HCT116 (cell line): ENCODE data around the gene BRAT1. TPM values are rescaled to one million over a fixed set of nuclear protein-coding genes. Genes with fewer than 3 reads are reported as not detected.

Experiments
- ATAC-seq: fragments of 200-7000 bp; cut with Tn5 transposase; 2 replicates; pipeline ENCODE4 v1.9.1; 2020; ENCODE audit warnings: mild to moderate bottlenecking, moderate library complexity
- BruUV-seq: library from RNA; stranded (reverse); fragments of 400-500 nt; replicated peaks from 2 replicates; lab custom pipeline; 2021; lab: Mats Ljungman, UMichigan
- CTCF ChIA-PET: fragments of 300-600 bp; sonication (Branson Sonifier 250); formaldehyde crosslinking; loops from one replicate; lab custom pipeline; 2021; ENCODE audit warnings: antibody characterized with exemption; lab: Charles Lee
- POLR2A ChIA-PET: fragments of 300-600, 350-600 bp; sonication (Branson Sonifier 250); formaldehyde crosslinking; loops from one replicate; lab custom pipeline; 2021; ENCODE audit warnings: antibody characterized with exemption; lab: Charles Lee
- RAD21 ChIA-PET, 2 experiments: fragments of 300-600 bp; sonication (Branson Sonifier 250); formaldehyde crosslinking; loops; one replicate each; lab custom pipeline; 2023; ENCODE audit warnings: low total read pairs in 2 of 2; ENCODE audit not compliant: uncharacterized antibody in 2 of 2, unreplicated experiment in 2 of 2, low non-redundant PET in 1 of 2; lab: Charles Lee
- DNase-seq: peaks from one replicate; pipeline ENCODE4 v3.0.0-alpha.2; 2010; ENCODE audit warnings: low read depth, low spot score
- H2AFZ ChIP-seq: fragments of 200-600 bp; shearing (Covaris generic), sonication (generic); 2 replicates; pipeline ENCODE4 v1.6.1; 2017; ENCODE audit warnings: low read depth, mixed run types, mixed read lengths, antibody characterized with exemption, low read length; ENCODE audit not compliant: poor library complexity, severe bottlenecking
- H3K27ac ChIP-seq: 2 replicates; pipeline ENCODE4 v1.5.1; 2012; ENCODE audit warnings: low read depth, low read length
- H3K27me3 ChIP-seq: fragments of 200-600 bp; sonication (generic); 2 replicates; pipeline ENCODE4 v1.6.1; 2016; ENCODE audit warnings: mixed run types, low read length, mixed read lengths; ENCODE audit not compliant: insufficient read depth
- H3K36me3 ChIP-seq, 2 experiments: fragments of 200-500 bp in 1 of 2; fragments of 200-600 bp in 1 of 2; sonication (Bioruptor generic) in 1 of 2; sonication (generic) in 1 of 2; 2 replicates each; pipeline versions ENCODE4 v1.5.1 to v1.6.1; 2014 to 2016; ENCODE audit warnings: low read length in 2 of 2, inconsistent platforms in 1 of 2, mixed read lengths in 1 of 2, mixed run types in 1 of 2; ENCODE audit not compliant: insufficient read depth in 2 of 2, control insufficient read depth in 1 of 2
- H3K4me1 ChIP-seq, 2 experiments: fragments of 200-600 bp in 1 of 2; sonication (generic) in 1 of 2; 2 replicates each; pipeline versions ENCODE4 v1.5.1 to v1.6.1; 2012 to 2017; ENCODE audit warnings: low read length in 2 of 2, inconsistent platforms in 1 of 2, mild to moderate bottlenecking in 1 of 2, mixed read lengths in 1 of 2, mixed run types in 1 of 2, moderate library complexity in 1 of 2; ENCODE audit not compliant: insufficient read depth in 2 of 2, control insufficient read depth in 1 of 2
- H3K4me2 ChIP-seq: fragments of 200-600 bp; sonication (generic); 2 replicates; pipeline ENCODE4 v1.6.1; 2017; ENCODE audit warnings: mixed run types, low read length, mixed read lengths
- H3K4me3 ChIP-seq, 2 experiments: fragments of 200-600 bp in 1 of 2; sonication (generic) in 1 of 2; replicated peaks in 1 of 2; 2 replicates each; pipeline ENCODE4 v1.5.1; 2011 to 2016; ENCODE audit warnings: low read length in 2 of 2, control low read depth in 1 of 2, low read depth in 1 of 2, mild to moderate bottlenecking in 1 of 2, mixed read lengths in 1 of 2, mixed run types in 1 of 2
- H3K79me2 ChIP-seq: fragments of 200-600 bp; sonication (generic); 2 replicates; pipeline ENCODE4 v1.6.1; 2017; ENCODE audit warnings: mild to moderate bottlenecking, mixed run types, low read length, moderate library complexity, mixed read lengths; ENCODE audit not compliant: insufficient read depth
- H3K9ac ChIP-seq: fragments of 200-600 bp; sonication (generic); 2 replicates; pipeline ENCODE4 v1.6.1; 2016; ENCODE audit warnings: low read length, mixed read lengths
- H3K9me2 ChIP-seq: fragments of 200-600 bp; sonication (generic), shearing (Covaris generic); 2 replicates; pipeline ENCODE4 v1.6.1; 2017; ENCODE audit warnings: mixed run types, mild to moderate bottlenecking, moderate library complexity; ENCODE audit not compliant: insufficient read depth
- H3K9me3 ChIP-seq, 2 experiments: fragments of 200-500 bp in 1 of 2; fragments of 200-600 bp in 1 of 2; sonication (Bioruptor generic) in 1 of 2; sonication (generic) in 1 of 2; 2 replicates each; pipeline ENCODE4 v1.6.1; 2014 to 2017; ENCODE audit warnings: low read length in 2 of 2, mixed read lengths in 2 of 2, inconsistent platforms in 1 of 2, low read depth in 1 of 2, mild to moderate bottlenecking in 1 of 2, mixed run types in 1 of 2, moderate library complexity in 1 of 2; ENCODE audit not compliant: control insufficient read depth in 1 of 2, insufficient read depth in 1 of 2
- H4K20me1 ChIP-seq: fragments of 200-600 bp; sonication (generic), shearing (Covaris generic); 2 replicates; pipeline ENCODE4 v1.6.1; 2017; ENCODE audit warnings: mixed run types, mild to moderate bottlenecking, moderate library complexity; ENCODE audit not compliant: insufficient read depth
- ATF3 ChIP-seq: IDR thresholded peaks from 2 replicates; pipeline ENCODE4 v1.6.1; 2012
- CEBPB ChIP-seq: IDR thresholded peaks from 2 replicates; pipeline ENCODE4 v1.6.1; 2012; ENCODE audit warnings: low read depth
- EGR1 ChIP-seq: IDR thresholded peaks from 2 replicates; pipeline ENCODE4 v1.6.1; 2012; ENCODE audit warnings: low read depth
- FOSL1 ChIP-seq: IDR thresholded peaks from 2 replicates; pipeline ENCODE4 v1.6.1; 2012; ENCODE audit warnings: low read depth
- JUND ChIP-seq: IDR thresholded peaks from 2 replicates; pipeline ENCODE4 v1.6.1; 2012
- POLR2A ChIP-seq: IDR thresholded peaks from 2 replicates; pipeline ENCODE4 v1.7.0; 2011; ENCODE audit warnings: borderline replicate concordance; ENCODE audit not compliant: insufficient read depth, insufficient read length; ENCODE audit errors: extremely low read depth
- RAD21 ChIP-seq: IDR thresholded peaks from 2 replicates; pipeline ENCODE4 v1.6.1; 2012; ENCODE audit warnings: low read depth, mild to moderate bottlenecking
- REST ChIP-seq: IDR thresholded peaks from 2 replicates; pipeline ENCODE4 v1.6.1; 2012; ENCODE audit warnings: low read depth
- SP1 ChIP-seq: IDR thresholded peaks from 2 replicates; pipeline ENCODE4 v1.6.1; 2012; ENCODE audit warnings: low read depth
- ZFX ChIP-seq: fragments of 450-650 bp; IDR thresholded peaks from 2 replicates; pipeline ENCODE4 v1.6.1; 2017
- ZNF274 ChIP-seq: fragments of 200-500 bp; sonication (Bioruptor generic); IDR thresholded peaks from 2 replicates; pipeline ENCODE4 v1.6.1; 2014; ENCODE audit warnings: mild to moderate bottlenecking, low read depth, low read length, inconsistent platforms
- intact Hi-C: fragments of 100-400 bp; cut with micrococcal nuclease; formaldehyde crosslinking; loops from 2 replicates; pipeline ENCODE4 v1.10.0; 2022
- total RNA-seq: library from RNA; stranded (reverse); gene quantifications from one replicate; pipeline ENCODE4 v1.2.1, GENCODE V29; 2021; ENCODE audit not compliant: unreplicated experiment

Gene BRAT1
- total RNA-seq, 1 experiment from 2014 or later: 47.6 TPM

- ChIA-PET RAD21 (no interaction called here), POLR2A (no interaction called here)
- no peaks in the 10 kb centered on the region for H3K4me1 ChIP-seq
These were observed 30.1 kb upstream of the BRAT1 start for GRCh38 chr7:2585446-2585845.

More at GRCh38 chr7:2585446-2585845, 30.1 kb upstream of the BRAT1 start:
- Histone ChIP-seq H3K79me2 (no peaks in the 10 kb centered on the region), H3K4me3 (no peak overlapping the region), H3K9me3 (no peaks in the 10 kb centered on the region), H3K4me2 (no peak overlapping the region), H4K20me1 (no peaks in the 10 kb centered on the region), H3K36me3 (peaks cover 0 to 2% of the 10 kb centered on the region in 2 experiments; a peak in 1 of 4 replicates), H3K9ac (no peak overlapping the region), H3K27ac (no peak overlapping the region), H3K9me2 (no peaks in the 10 kb centered on the region), H2AFZ (no peak overlapping the region), H3K27me3 (no peaks in the 10 kb centered on the region)
- CTCF ChIA-PET: no interaction called here
- intact Hi-C loops: no loop called here
- BruUV-seq: no TSS peak
- TF ChIP-seq EGR1 (no peak), ATF3 (no peak), CEBPB (no peak), FOSL1 (no peak), POLR2A (no peak), SP1 (no peak), ZFX (no peak), REST (no peak), JUND (no peak), ZNF274 (no peak), RAD21 (no peak)
- ATAC-seq: no peak
- no peak for DNase-seq
